Left colon (tissue), 2 donors: ENCODE measurements around the gene MME. TPM values are rescaled to one million over a fixed set of nuclear protein-coding genes. Genes with fewer than 3 reads are reported as not detected.

Source experiments
- ATAC-seq: fragments of 200-7000 bp; cut with Tn5 transposase; one replicate; pipeline ENCODE4 v1.9.1; 2020; ENCODE audit warnings: mild to moderate bottlenecking, moderate library complexity
- DNase-seq, 2 donors: peaks; one replicate each; pipeline ENCODE4 v3.0.0-alpha.2; 2020
- intact Hi-C, 2 donors: fragments of 100-400 bp; cut with DNase I in 1 of 2; cut with micrococcal nuclease in 1 of 2; formaldehyde crosslinking; loops; one replicate each; pipeline versions ENCODE4 v1.11.2 to v1.14.0; 2022; cut with DNase I, micrococcal nuclease
- total RNA-seq, 2 donors: library from RNA; stranded (reverse); fragmentation: NEBNext Ultra II Directional; extraction: Animal tissue kit (Norgen Biotek cat#: 25700); gene quantifications; one replicate each; pipeline ENCODE4 v1.2.1, GENCODE V29; 2021
- donor health status: DM: no; HTN: no; CAD: no.
- donor health status: DM: yes; HTN: yes; CAD: no.

MME gene
- total RNA-seq, 2 donors from 2014 or later = 1.1 to 1.8 TPM

- DNase-seq = no peak
- ATAC-seq = no peak
- intact Hi-C loops = no loop called here
Observed at GRCh38 chr3:155217591-155217990, 137.5 kb downstream of the MME start.

- ATAC-seq = no peak
Observed at GRCh38 chr3:155218462-155218861, 138.3 kb downstream of the MME start.

GRCh38 chr3:155219106-155219505, 139.0 kb downstream of the MME start:
- ATAC-seq (no peak), DNase-seq (no peak)
- intact Hi-C loops = no loop called here

More at GRCh38 chr3:155218462-155218861, 138.3 kb downstream of the MME start:
- intact Hi-C loops = no loop called here
- DNase-seq = no peak

GRCh38 chr3:155225417-155225816, 145.3 kb downstream of the MME start:
- intact Hi-C loops = no loop called here
- ATAC-seq (no peak), DNase-seq (no peak)

GRCh38 chr3:155227141-155227540, 147.0 kb downstream of the MME start:
- no peak for DNase-seq
- no peak for ATAC-seq
- intact Hi-C loops = no loop called here

- ATAC-seq = no peak
Observed at GRCh38 chr3:155228676-155229075, 148.6 kb downstream of the MME start.

GRCh38 chr3:155229086-155229485, 149.0 kb downstream of the MME start:
- ATAC-seq = no peak
- no peak for DNase-seq
- intact Hi-C loops = no loop called here

More at GRCh38 chr3:155228676-155229075, 148.6 kb downstream of the MME start:
- DNase-seq = no peak
- intact Hi-C loops = no loop called here

GRCh38 chr3:155230382-155230781, 150.3 kb downstream of the MME start:
- no peak for ATAC-seq
- DNase-seq = no peak
- intact Hi-C loops = no loop called here

GRCh38 chr3:155231792-155232191, 151.7 kb downstream of the MME start:
- ATAC-seq (no peak), DNase-seq (no peak)
- intact Hi-C loops = no loop called here

- intact Hi-C loops = no loop called here
- DNase-seq (no peak), ATAC-seq (no peak)
Observed at GRCh38 chr3:155232605-155233004, 152.5 kb downstream of the MME start.

GRCh38 chr3:155233213-155233612, 153.1 kb downstream of the MME start:
- ATAC-seq (no peak), DNase-seq (peak in 1 of 2 donors; percentile 59)
- intact Hi-C loops = no loop called here

Other genes with a start within 250 kb of the MME start
- not detected for gene STRIT1, start 213.4 kb downstream of the MME start, total RNA-seq